Natural killer cell (primary cell): Measurements from ENCODE around the gene UFSP2. TPM values are rescaled to one million over a fixed set of nuclear protein-coding genes. Genes with fewer than 3 reads are reported as not detected.

Experiments used
- ATAC-seq, 3 donors: fragments of 150-1000 bp in 2 of 3; fragments of 200-7000 bp in 1 of 3; cut with Tn5 transposase; 1 replicate in 1 of 3; 2 replicates in 2 of 3; pipeline ENCODE4 v1.10.0; 2021; ENCODE audit warnings: mild to moderate bottlenecking in 2 of 3, moderate library complexity in 2 of 3
- DNase-seq, 2 donors: peaks; one replicate each; pipeline versions ENCODE4 v3.0.0 to v3.0.0-alpha.2; 2013 to 2021; ENCODE audit warnings: mixed read lengths in 1 of 2
- H3K27ac ChIP-seq: one replicate; pipeline ENCODE4 v1.5.1; 2013; ENCODE audit warnings: mild to moderate bottlenecking, low read length
- H3K27me3 ChIP-seq: one replicate; pipeline ENCODE4 v1.6.1; 2013; ENCODE audit warnings: low read length; ENCODE audit not compliant: control insufficient read depth, insufficient read depth
- H3K36me3 ChIP-seq: one replicate; pipeline ENCODE4 v1.6.1; 2013; ENCODE audit warnings: low read length; ENCODE audit not compliant: control insufficient read depth, insufficient read depth
- H3K4me1 ChIP-seq: one replicate; pipeline ENCODE4 v1.6.1; 2013; ENCODE audit warnings: low read length; ENCODE audit not compliant: control insufficient read depth, insufficient read depth
- H3K4me3 ChIP-seq: one replicate; pipeline ENCODE4 v1.5.1; 2013; ENCODE audit warnings: low read length
- H3K9me3 ChIP-seq: one replicate; pipeline ENCODE4 v1.6.1; 2013; ENCODE audit warnings: low read length; ENCODE audit not compliant: control insufficient read depth, insufficient read depth
- H3K27ac Mint-ChIP-seq, 2 donors: one replicate each; pipeline ENCODE4 v1.8.0; 2022; ENCODE audit warnings: mild to moderate bottlenecking in 2 of 2, mixed read lengths in 2 of 2, moderate library complexity in 1 of 2
- H3K27me3 Mint-ChIP-seq, 2 donors: one replicate each; pipeline ENCODE4 v1.8.0; 2022; ENCODE audit warnings: low read depth in 2 of 2, mixed read lengths in 2 of 2
- H3K36me3 Mint-ChIP-seq: one replicate; pipeline ENCODE4 v1.8.0; 2022; ENCODE audit warnings: mixed read lengths
- H3K4me1 Mint-ChIP-seq, 2 donors: one replicate each; pipeline ENCODE4 v1.8.0; 2022; ENCODE audit warnings: mixed read lengths in 2 of 2
- H3K4me3 Mint-ChIP-seq: one replicate; pipeline ENCODE4 v1.8.0; 2022; ENCODE audit warnings: mild to moderate bottlenecking, moderate library complexity, mixed read lengths
- H3K9me3 Mint-ChIP-seq, 2 donors: one replicate each; pipeline ENCODE4 v1.8.0; 2022; ENCODE audit warnings: mixed read lengths in 2 of 2
- WGBS: methylation state at CpG from one replicate; pipeline ENCODE4 v1.1.7; 2013; ENCODE audit warnings: missing lambda C conversion rate; ENCODE audit not compliant: insufficient coverage; 5-methylcytosine and 5-hydroxymethylcytosine counted together
- intact Hi-C: fragments of 100-400 bp; cut with micrococcal nuclease; formaldehyde crosslinking; loops from one replicate; pipeline ENCODE4 v1.14.2; 2022
- total RNA-seq, 4 donors: library from RNA; stranded (reverse); fragments of 120-200 nt in 1 of 4; gene quantifications; one replicate each; pipeline versions ENCODE4 v1.2.3 to v1.2.4, GENCODE V29; 2013 to 2022
- TF ChIP-seq, protein P1 (sequence below): fragments of 200-600 bp; IDR thresholded peaks from one replicate; pipeline ENCODE4 v1.8.0; 2022; ENCODE audit warnings: antibody characterized with exemption

UFSP2 gene
- total RNA-seq, 3 donors from 2014 or later (not counting 1 experiment from before 2014, with no cell fraction given): 14.0 to 18.8 (median 16.7) TPM

DNA sequence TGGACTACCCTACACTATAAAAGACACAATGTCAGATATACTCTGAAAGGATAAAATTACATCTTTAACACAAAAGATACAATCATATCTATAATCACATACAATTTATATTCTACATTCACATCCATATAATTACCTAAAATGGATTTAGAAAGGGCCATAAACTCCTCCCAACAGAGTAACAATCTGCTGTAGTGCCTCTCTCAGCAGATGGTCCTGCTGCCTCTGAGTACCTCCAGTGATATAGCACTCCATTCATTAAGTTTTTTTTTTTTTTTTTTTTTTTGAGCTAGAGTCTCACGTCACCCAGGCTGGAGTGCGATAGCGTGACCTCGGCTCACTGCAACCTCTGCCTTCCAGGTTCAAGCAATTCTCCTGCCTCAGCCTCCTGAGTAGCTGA, 21.7 kb downstream of the UFSP2 start:
- intact Hi-C loops: no loop called here
- DNase-seq (no peak), ATAC-seq (no peak)
- Histone ChIP-seq H3K36me3 (peaks cover 21% of the 10 kb centered on the region), H3K27ac (no peak overlapping the region), H3K4me3 (no peak overlapping the region), H3K27me3 (no peaks in the 10 kb centered on the region), H3K9me3 (no peaks in the 10 kb centered on the region), H3K4me1 (no peaks in the 10 kb centered on the region)
- Mint-ChIP-seq H3K27me3 (no peaks in the 10 kb centered on the region), H3K9me3 (no peaks in the 10 kb centered on the region), H3K4me1 (no peaks in the 10 kb centered on the region), H3K36me3 (peaks cover 13% of the 10 kb centered on the region), H3K4me3 (no peak overlapping the region), H3K27ac (no peak overlapping the region)
- WGBS: 98% methylated on average over 4 of the region's 4 CpGs
- TF ChIP-seq, protein P1, sequence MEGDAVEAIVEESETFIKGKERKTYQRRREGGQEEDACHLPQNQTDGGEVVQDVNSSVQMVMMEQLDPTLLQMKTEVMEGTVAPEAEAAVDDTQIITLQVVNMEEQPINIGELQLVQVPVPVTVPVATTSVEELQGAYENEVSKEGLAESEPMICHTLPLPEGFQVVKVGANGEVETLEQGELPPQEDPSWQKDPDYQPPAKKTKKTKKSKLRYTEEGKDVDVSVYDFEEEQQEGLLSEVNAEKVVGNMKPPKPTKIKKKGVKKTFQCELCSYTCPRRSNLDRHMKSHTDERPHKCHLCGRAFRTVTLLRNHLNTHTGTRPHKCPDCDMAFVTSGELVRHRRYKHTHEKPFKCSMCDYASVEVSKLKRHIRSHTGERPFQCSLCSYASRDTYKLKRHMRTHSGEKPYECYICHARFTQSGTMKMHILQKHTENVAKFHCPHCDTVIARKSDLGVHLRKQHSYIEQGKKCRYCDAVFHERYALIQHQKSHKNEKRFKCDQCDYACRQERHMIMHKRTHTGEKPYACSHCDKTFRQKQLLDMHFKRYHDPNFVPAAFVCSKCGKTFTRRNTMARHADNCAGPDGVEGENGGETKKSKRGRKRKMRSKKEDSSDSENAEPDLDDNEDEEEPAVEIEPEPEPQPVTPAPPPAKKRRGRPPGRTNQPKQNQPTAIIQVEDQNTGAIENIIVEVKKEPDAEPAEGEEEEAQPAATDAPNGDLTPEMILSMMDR: no peak

DNA sequence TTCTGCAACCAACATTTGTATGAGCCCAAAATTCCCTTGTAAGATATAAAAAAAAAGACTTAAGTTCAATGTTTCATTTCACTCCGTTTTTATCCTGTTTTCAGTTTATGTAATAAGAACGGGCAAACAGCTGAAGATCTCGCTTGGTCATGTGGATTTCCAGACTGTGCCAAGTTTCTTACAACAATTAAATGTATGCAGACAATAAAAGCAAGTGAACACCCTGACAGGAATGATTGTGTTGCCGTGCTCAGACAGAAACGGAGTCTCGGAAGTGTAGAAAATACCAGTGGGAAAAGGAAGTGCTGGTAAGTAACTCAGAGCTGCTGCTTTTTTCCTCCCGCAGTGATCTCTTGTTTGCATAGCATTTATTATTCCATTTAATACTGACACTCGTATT, 26.3 kb downstream of the UFSP2 start:
- WGBS: 90% methylated on average over 6 of the region's 8 CpGs
- peaks cover 19% of the 10 kb centered on the region for H3K36me3 ChIP-seq
- no peak for ATAC-seq
- no peak overlapping the region for H3K4me3 ChIP-seq
- peaks cover 7% of the 10 kb centered on the region for H3K4me1 ChIP-seq
- no peak overlapping the region for H3K27ac Mint-ChIP-seq
- intact Hi-C loops: no loop called here
- no peaks in the 10 kb centered on the region for H3K27me3 Mint-ChIP-seq
- H3K27me3 ChIP-seq: no peaks in the 10 kb centered on the region
- DNase-seq: no peak
- H3K36me3 Mint-ChIP-seq: no peaks in the 10 kb centered on the region
- TF ChIP-seq, protein P1: no peak
- peaks cover 22 to 24% of the 10 kb centered on the region in 2 donors for H3K4me1 Mint-ChIP-seq
- no peak overlapping the region for H3K4me3 Mint-ChIP-seq
- no peak overlapping the region for H3K27ac ChIP-seq
- H3K9me3 Mint-ChIP-seq: no peaks in the 10 kb centered on the region
- no peaks in the 10 kb centered on the region for H3K9me3 ChIP-seq

DNA sequence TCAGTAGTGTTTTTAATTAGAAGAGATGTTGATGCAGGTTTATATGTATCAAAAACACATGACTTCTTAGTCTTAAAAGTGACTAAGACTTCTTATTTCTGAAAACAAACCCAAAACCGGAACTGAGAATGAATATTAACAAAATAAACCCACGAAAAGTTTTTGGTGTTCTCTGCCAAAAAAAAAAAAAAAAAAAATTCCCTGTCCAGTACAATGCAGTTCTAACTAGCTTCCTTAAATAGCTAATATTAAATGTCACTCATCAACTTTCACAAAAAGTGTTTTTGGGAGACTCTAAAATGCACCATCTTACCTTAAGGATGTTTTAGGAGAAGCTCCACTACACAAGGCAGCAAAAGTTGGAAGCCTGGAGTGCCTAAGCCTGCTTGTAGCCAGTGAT, 27.1 kb downstream of the UFSP2 start:
- H3K36me3 Mint-ChIP-seq: no peaks in the 10 kb centered on the region
- H3K4me1 Mint-ChIP-seq: peaks cover 25 to 26% of the 10 kb centered on the region in 2 donors
- TF ChIP-seq, protein P1: no peak
- peaks cover 7% of the 10 kb centered on the region for H3K4me1 ChIP-seq
- no peaks in the 10 kb centered on the region for H3K27me3 Mint-ChIP-seq
- H3K27ac Mint-ChIP-seq: no peak overlapping the region
- no peak overlapping the region for H3K4me3 ChIP-seq
- H3K27me3 ChIP-seq: no peaks in the 10 kb centered on the region
- no peak overlapping the region for H3K27ac ChIP-seq
- H3K4me3 Mint-ChIP-seq: no peak overlapping the region
- intact Hi-C loops: no loop called here
- no peak for ATAC-seq
- no peaks in the 10 kb centered on the region for H3K9me3 ChIP-seq
- no peak for DNase-seq
- peaks cover 19% of the 10 kb centered on the region for H3K36me3 ChIP-seq
- H3K9me3 Mint-ChIP-seq: no peaks in the 10 kb centered on the region
- 41% methylated on average over 2 of the region's 2 CpGs for WGBS

DNA sequence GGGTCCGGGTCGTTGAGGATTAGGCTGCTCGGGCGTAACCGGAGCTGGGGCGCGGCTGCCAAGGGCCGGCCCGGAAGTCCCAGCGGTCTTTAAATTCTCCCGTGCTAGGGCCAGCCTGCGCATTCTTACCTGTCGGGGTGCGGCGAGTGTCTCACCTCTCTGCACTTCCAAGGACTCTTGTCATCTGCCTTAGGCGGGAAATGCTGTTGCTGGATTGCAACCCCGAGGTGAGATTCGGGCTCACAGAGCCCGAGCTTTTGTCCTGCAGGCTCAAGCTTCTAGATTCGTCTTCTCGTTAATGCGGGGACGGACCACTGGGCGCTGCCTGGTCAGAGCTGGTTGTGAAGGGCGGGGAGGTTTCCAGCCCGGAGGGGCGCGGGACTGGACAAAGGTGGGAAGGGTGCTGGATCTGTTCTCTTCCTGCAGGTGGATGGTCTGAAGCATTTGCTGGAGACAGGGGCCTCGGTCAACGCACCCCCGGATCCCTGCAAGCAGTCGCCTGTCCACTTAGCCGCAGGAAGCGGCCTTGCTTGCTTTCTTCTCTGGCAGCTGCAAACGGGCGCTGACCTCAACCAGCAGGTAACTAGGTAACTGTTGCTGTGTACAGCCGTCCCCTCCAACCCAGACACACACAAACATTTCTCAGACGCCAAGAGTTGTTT, 28.9 kb downstream of the UFSP2 start, which contains the start of gene ANKRD37:
Gene ANKRD37 (plus strand): TSS at position 118 of the 662 bp plus-strand sequence. CDS start 83 bp downstream, at position 201.
- H3K27ac ChIP-seq: peak within 1 kb of the TSS; percentile 99
- Mint-ChIP-seq H3K4me1 (peaks cover 25 to 26% of the 10 kb centered on the region in 2 donors), H3K36me3 (no peaks in the 10 kb centered on the region), H3K27me3 (no peaks in the 10 kb centered on the region), H3K4me3 (peak within 1 kb of the TSS; percentile 96), H3K27ac (peak within 1 kb of the TSS; percentile 94 to 97), H3K9me3 (no peaks in the 10 kb centered on the region)
- no peaks in the 10 kb centered on the region for H3K9me3 ChIP-seq
- H3K27me3 ChIP-seq: no peaks in the 10 kb centered on the region
- WGBS: 18% methylated on average over 38 of the region's 38 CpGs
- ATAC-seq (no peak), DNase-seq (no peak)
- peaks cover 7% of the 10 kb centered on the region for H3K4me1 ChIP-seq
- peaks cover 11% of the 10 kb centered on the region for H3K36me3 ChIP-seq
- TF ChIP-seq, protein P1: no peak
- H3K4me3 ChIP-seq: peak within 1 kb of the TSS; percentile 96
- intact Hi-C loops: loop anchor here (1.0 to 2.0 kb wide), 2 partner anchors 28 to 74 kb away; partner anchors contain the start of genes CCDC110 and UFSP2
